ENCODE data around the gene FKBP15. TPM values are rescaled to one million over a fixed set of nuclear protein-coding genes. Genes with fewer than 3 reads are reported as not detected.

The FKBP15 gene
- total and polyA plus RNA-seq, 2 of the 13 experiments (the other 11 are each of a cell fraction or from before 2014, with no cell fraction given) = 12.3 to 18.6 TPM

DNA sequence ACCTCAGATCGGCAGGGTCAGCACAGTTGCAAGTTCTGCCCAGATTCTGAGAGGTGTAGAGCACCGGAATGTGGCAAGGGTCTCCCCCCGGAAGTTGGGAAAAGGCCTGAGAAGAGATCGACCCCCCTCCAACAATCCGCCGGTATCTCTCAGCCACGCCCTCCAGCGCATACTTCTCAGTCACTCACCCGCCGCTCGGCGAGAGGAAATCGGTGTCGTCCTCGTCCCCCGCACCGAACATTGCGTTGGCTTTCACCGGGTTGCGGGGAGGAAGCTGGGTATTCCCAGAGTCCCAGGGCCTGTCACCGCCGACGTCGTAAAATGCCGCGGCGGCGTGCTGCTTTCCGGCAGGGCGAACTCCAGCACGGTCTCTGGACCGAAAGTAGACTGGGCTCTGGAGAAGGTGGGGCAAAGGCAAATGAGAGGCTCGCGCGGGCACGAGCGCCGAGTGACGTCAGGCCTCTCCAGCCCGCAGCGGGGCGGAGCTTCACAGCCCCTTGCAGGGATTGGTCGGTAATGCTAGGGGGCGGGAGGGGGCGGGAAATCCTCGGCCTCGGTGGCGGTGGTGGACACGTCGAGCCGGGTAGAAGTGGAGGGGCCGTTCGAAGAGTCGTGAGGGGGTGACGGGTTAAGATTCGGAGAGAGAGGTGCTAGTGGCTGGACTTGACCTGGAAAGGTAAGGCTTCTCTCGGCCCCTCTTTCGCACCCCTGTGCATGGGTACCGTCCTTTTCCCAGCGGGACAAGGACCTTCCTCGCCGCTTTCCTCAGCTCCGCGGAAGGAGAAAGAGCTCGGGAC is at the start of gene FKBP15, which contains the start of gene SLC31A1 (continued):
- TF ChIP-seq BRD4 (CRISPR knock-in tag; IDR thresholded peaks at IDR 0.05) (peak; percentile 48), SP1 (IDR thresholded peaks at IDR 0.05) (peak; percentile 48; the same call in 1 of the 2 replicates), SP1 (CRISPR knock-in tag; IDR thresholded peaks at IDR 0.05) (peak; percentile 83), ZFY (CRISPR knock-in tag; IDR thresholded peaks at IDR 0.05) (peak; percentile 81), NKX3-1 (CRISPR knock-in tag; IDR thresholded peaks at IDR 0.05) (no peak), IKZF4 (CRISPR knock-in tag; IDR thresholded peaks at IDR 0.05; ENCODE audit: borderline replicate concordance, low read depth, not compliant biosample characterization) (no peak), ASH2L (IDR thresholded peaks at IDR 0.05; ENCODE audit: insufficient read length, low read depth, low read length) (peak; percentile 96), TOPORS (CRISPR knock-in tag; IDR thresholded peaks at IDR 0.05) (peak; percentile 78; the same call in 1 of the 2 replicates), ZNF264 (CRISPR knock-in tag; IDR thresholded peaks at IDR 0.05) (peak; percentile 40; the same call in 1 of the 2 replicates), ZNF142 (CRISPR knock-in tag; IDR thresholded peaks at IDR 0.05) (no peak), NFATC3 (CRISPR knock-in tag; IDR thresholded peaks at IDR 0.05) (no peak), RFXAP (CRISPR knock-in tag; IDR thresholded peaks at IDR 0.05; ENCODE audit: borderline replicate concordance) (peak; percentile 63; the same call in 1 of the 2 replicates), KDM5A (IDR thresholded peaks at IDR 0.05; ENCODE audit: borderline replicate concordance, low read length) (peak; percentile 95), ZNF850 (CRISPR knock-in tag; conservative IDR thresholded peaks at IDR 0.05) (no peak), ZNF552 (CRISPR knock-in tag; IDR thresholded peaks at IDR 0.05; ENCODE audit: borderline replicate concordance) (no peak; the same call in 1 of the 2 replicates)
- TF ChIP-seq, protein P1, sequence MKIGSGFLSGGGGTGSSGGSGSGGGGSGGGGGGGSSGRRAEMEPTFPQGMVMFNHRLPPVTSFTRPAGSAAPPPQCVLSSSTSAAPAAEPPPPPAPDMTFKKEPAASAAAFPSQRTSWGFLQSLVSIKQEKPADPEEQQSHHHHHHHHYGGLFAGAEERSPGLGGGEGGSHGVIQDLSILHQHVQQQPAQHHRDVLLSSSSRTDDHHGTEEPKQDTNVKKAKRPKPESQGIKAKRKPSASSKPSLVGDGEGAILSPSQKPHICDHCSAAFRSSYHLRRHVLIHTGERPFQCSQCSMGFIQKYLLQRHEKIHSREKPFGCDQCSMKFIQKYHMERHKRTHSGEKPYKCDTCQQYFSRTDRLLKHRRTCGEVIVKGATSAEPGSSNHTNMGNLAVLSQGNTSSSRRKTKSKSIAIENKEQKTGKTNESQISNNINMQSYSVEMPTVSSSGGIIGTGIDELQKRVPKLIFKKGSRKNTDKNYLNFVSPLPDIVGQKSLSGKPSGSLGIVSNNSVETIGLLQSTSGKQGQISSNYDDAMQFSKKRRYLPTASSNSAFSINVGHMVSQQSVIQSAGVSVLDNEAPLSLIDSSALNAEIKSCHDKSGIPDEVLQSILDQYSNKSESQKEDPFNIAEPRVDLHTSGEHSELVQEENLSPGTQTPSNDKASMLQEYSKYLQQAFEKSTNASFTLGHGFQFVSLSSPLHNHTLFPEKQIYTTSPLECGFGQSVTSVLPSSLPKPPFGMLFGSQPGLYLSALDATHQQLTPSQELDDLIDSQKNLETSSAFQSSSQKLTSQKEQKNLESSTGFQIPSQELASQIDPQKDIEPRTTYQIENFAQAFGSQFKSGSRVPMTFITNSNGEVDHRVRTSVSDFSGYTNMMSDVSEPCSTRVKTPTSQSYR (CRISPR knock-in tag; IDR thresholded peaks at IDR 0.05; ENCODE audit: borderline replicate concordance) = no peak
- TF ChIP-seq, protein P2, sequence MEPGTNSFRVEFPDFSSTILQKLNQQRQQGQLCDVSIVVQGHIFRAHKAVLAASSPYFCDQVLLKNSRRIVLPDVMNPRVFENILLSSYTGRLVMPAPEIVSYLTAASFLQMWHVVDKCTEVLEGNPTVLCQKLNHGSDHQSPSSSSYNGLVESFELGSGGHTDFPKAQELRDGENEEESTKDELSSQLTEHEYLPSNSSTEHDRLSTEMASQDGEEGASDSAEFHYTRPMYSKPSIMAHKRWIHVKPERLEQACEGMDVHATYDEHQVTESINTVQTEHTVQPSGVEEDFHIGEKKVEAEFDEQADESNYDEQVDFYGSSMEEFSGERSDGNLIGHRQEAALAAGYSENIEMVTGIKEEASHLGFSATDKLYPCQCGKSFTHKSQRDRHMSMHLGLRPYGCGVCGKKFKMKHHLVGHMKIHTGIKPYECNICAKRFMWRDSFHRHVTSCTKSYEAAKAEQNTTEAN (CRISPR knock-in tag; conservative IDR thresholded peaks at IDR 0.05) = peak; percentile 25; the same call in 1 of the 2 replicates
- TF ChIP-seq, protein P3, sequence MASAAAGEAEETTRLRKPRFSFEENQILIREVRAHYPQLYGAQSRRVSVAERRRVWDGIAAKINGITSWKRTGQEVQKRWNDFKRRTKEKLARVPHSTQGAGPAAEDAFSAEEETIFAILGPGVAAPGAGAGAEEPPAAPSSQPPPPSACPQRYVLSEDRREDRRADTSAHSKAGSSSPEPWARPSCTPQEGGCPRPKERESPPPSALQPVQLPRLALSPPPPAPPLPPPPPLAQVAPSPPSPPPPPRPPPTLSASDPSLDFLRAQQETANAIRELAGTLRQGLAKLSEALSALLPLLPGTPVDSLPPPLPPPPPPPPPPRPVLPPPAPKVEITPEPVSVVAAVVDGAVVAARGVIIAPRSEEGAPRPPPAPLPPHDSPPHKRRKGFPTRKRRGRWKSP (CRISPR knock-in tag; IDR thresholded peaks at IDR 0.05) = peak; percentile 63

All from HepG2 (cell line).